Transverse colon (tissue), 3 donors: ENCODE data around the gene MDC1.

Experiments used
- POLR2A ChIP-seq: fragments of 450-650 bp; IDR thresholded peaks from one replicate; pipeline ENCODE4 v1.6.1; 2016; ENCODE audit warnings: antibody characterized with exemption, mild to moderate bottlenecking, moderate library complexity
- TF ChIP-seq, protein P1 (sequence below), 5 experiments: fragments of 200-600 bp in 3 of 5; fragments of 450-650 bp in 2 of 5; sonication (generic) in 3 of 5; IDR thresholded peaks; 1 replicate in 2 of 5; 2 replicates in 3 of 5; pipeline ENCODE4 v1.5.1; 2016 to 2017; ENCODE audit warnings: antibody characterized with exemption in 5 of 5, inconsistent platforms in 3 of 5, mild to moderate bottlenecking in 2 of 5, moderate library complexity in 1 of 5

GRCh38 chr6:30727920-30728553 lies 11.0 kb upstream of the MDC1 start:
- TF ChIP-seq, protein P1, sequence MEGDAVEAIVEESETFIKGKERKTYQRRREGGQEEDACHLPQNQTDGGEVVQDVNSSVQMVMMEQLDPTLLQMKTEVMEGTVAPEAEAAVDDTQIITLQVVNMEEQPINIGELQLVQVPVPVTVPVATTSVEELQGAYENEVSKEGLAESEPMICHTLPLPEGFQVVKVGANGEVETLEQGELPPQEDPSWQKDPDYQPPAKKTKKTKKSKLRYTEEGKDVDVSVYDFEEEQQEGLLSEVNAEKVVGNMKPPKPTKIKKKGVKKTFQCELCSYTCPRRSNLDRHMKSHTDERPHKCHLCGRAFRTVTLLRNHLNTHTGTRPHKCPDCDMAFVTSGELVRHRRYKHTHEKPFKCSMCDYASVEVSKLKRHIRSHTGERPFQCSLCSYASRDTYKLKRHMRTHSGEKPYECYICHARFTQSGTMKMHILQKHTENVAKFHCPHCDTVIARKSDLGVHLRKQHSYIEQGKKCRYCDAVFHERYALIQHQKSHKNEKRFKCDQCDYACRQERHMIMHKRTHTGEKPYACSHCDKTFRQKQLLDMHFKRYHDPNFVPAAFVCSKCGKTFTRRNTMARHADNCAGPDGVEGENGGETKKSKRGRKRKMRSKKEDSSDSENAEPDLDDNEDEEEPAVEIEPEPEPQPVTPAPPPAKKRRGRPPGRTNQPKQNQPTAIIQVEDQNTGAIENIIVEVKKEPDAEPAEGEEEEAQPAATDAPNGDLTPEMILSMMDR (IDR thresholded peaks at IDR 0.05), result no peak
- TF ChIP-seq POLR2A, result no peak
